Subcutaneous adipose tissue (tissue), 4 donors: ENCODE results near the gene MTHFD2L. TPM values are rescaled to one million over a fixed set of nuclear protein-coding genes. Genes with fewer than 3 reads are reported as not detected.

Source experiments
- total RNA-seq, 4 donors: library from RNA; depleted of rRNA; stranded (reverse); fragments of >200 nt; gene quantifications; one replicate each; pipeline ENCODE4 v1.1.0, GENCODE V29; 2016
- TF ChIP-seq, protein P1 (sequence below): fragments of 450-650 bp; IDR thresholded peaks from one replicate; pipeline ENCODE4 v1.5.1; 2016; ENCODE audit warnings: low read depth, mild to moderate bottlenecking, control low read depth, antibody characterized with exemption, moderate library complexity

The MTHFD2L gene
- total RNA-seq, 4 donors from 2014 or later: 10.8 to 19.4 (median 15.3) TPM

DNA sequence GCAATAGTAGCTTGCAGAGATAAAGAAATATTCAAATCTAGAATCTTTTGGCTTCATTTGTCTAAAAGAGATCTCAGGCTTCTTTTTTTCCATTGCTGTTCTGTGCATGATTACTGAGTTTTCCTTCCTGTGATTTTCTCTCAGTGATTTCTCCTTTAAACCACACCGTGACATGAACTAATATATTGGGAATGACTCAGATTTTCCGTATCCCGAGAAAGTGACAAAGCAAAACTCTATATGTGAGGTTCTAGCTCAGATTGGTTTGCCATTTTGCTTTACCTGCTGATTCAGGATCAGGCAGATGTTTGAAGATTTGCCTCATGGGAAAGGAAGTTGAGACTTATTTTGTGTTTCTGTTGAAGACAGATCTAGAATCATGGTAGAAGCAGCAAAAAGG is 59.4 kb downstream of the MTHFD2L start:
- TF ChIP-seq, protein P1, sequence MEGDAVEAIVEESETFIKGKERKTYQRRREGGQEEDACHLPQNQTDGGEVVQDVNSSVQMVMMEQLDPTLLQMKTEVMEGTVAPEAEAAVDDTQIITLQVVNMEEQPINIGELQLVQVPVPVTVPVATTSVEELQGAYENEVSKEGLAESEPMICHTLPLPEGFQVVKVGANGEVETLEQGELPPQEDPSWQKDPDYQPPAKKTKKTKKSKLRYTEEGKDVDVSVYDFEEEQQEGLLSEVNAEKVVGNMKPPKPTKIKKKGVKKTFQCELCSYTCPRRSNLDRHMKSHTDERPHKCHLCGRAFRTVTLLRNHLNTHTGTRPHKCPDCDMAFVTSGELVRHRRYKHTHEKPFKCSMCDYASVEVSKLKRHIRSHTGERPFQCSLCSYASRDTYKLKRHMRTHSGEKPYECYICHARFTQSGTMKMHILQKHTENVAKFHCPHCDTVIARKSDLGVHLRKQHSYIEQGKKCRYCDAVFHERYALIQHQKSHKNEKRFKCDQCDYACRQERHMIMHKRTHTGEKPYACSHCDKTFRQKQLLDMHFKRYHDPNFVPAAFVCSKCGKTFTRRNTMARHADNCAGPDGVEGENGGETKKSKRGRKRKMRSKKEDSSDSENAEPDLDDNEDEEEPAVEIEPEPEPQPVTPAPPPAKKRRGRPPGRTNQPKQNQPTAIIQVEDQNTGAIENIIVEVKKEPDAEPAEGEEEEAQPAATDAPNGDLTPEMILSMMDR: no peak

DNA sequence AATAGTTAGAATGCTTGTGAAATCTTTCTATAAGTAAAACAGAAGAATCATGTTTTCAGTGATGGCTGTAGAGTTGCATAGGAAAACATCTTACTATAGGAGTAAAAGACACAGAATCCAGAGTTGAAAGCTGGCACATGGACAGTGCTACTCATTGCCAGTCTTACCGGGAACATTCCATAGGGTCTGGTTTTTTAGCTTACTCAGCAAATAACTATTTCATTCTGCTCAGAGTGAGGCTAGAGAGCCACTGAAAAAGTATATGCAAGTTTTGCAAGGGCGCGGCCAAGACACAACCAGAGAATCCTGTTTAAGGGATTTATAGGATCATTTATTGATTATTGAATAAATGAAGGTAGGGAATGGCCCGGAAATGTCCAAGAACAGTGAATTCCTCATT is 60.3 kb downstream of the MTHFD2L start:
- TF ChIP-seq, protein P1: no peak

DNA sequence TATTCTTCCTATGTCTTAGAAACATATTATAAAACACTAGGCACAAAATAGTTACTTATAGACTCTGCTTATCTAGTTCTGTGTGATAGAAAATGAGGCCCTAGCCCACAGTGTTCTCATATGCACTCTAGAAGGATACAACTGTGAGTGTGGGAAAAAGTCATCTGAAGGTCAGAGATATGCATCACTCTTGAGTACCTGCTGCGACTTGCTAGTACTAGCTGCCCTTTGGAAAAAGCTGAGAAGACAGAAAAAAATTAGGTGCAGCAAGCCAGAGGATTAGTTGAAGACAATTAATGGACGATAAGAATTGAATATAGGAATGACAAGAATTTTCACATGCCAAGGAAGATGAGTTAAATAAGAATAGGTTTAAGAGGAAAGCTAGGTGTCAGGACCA is 61.3 kb downstream of the MTHFD2L start:
- TF ChIP-seq, protein P1: no peak

DNA sequence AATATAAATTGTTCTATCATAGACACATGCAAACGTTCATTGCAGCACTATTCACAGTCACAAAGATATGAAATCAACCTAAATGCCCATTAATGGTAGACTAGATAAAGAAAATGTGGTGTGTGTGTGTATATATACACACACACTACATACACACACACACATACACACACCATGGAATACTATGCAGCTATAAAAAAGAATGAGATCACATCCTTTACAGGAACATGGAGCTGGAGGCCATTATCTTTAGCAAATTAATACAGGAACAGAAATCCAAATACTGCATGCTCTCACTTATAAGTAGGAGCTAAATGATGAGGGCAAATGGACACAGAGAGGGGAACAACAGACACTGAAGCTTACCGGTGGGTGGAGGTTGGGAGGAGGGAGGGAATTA is 65.2 kb downstream of the MTHFD2L start:
- TF ChIP-seq, protein P1: no peak

DNA sequence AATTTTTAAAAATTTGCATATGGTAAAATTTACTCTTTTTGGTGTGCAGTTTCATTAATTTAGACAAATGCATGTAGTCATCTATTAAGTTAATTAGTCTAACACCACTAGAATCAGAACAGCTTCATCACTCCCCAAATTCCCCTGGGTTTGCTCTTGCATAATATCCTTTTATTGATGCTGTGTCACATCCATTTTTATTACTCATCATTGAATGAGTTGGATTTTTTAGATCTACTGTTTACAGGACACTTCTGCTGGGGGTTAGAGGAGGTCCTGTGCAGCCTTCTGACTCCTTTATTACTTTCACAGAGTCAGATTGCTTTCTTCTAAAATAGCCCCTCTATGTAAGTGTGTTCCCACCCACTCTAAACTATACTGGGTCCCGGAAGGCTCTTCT is 65.9 kb downstream of the MTHFD2L start:
- TF ChIP-seq, protein P1: no peak

DNA sequence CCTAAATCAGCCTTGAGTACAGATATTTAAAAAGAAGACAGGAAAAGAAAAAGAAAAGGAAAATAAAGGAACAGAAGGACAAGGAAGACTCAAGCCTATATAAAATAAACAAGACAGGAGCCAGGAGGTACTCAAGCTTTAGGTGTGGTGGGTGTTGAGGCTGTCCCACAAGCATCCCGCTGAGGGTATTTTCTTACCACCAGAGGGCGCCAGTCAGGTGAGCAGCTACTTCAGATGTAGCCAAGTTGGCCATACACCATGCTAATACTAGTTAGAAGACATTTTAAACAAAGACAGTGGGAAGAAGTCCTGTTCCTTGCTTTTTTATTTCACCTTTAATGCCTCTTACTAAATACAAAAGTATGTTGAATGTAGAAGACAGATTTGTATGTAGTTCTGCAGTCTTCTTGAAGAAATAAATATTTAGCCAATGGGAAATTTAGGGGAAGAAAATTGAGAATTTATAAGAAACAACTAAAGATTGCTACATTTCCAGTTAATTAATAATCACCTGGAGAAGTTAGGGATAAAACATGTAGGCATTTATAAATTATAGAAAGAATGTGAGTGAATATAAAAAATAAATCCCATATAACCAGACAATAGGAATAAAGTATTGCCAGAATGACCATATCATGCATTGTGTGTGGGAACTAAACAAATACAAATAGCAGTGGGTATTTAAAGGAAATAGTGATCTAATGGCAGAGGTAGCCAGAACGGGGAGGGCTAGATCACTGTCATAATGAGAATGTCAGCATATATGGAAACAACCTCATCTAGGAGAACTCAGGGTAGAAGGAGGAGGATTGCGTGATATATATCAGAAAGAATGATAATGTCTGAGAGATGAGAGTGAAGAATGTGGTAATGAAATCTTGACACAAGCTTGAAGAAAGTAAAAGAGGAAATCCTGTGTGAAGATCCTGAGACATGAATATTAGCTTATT is 71.0 kb downstream of the MTHFD2L start:
- TF ChIP-seq, protein P1: no peak

DNA sequence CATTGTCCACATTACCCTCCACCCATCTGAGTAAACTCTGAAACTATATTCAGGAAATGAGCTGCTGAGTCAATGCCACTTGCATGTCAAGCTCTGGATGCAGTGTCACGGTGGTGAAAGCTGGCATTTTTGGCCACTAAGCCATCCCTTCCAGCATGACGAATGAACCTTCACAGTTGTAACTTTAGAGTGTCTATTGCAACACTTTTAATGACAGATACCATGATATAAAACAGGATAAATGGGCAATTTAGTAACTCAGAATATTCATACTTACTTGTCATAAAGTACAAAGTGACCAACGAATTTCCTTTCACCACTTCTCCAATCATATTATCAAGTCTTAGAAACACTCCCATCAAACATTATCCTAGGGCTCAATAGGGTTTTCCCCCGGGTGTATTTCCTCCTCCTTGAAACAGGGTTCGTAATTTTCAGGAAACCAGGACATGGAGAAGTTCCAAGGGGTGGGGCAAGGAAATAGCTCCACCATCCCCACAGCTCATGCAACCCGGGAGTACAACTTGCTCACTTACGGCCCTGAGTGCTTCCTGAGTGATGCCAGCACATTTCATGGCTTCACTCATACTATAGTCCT is 73.1 kb downstream of the MTHFD2L start:
- TF ChIP-seq, protein P1: no peak
